K562 (cell line): ENCODE data around the gene GCK. TPM values are rescaled to one million over a fixed set of nuclear protein-coding genes. Genes with fewer than 3 reads are reported as not detected.

Experiments used
- ATF4 ChIP-seq: fragments of 450-650 bp; formaldehyde crosslinking; IDR thresholded peaks from 2 replicates; pipeline ENCODE4 v1.4.0; 2022; ENCODE audit warnings: mild to moderate bottlenecking, moderate library complexity
- DMBX1 ChIP-seq: fragments of 250-450 bp; sonication (Bioruptor Pico); IDR thresholded peaks from 2 replicates; pipeline ENCODE4 v1.8.0; 2022; ENCODE audit warnings: inconsistent platforms, mild to moderate bottlenecking, moderate library complexity, borderline replicate concordance
- HLTF ChIP-seq: fragments of 450-650 bp; IDR thresholded peaks from 2 replicates; pipeline ENCODE4 v1.6.1; 2016
- JUN ChIP-seq, 2 experiments: sonication (generic) in 1 of 2; formaldehyde crosslinking in 1 of 2; IDR thresholded peaks; 2 replicates each; pipeline versions ENCODE4 v1.6.1 to v1.8.0; 2012 to 2022; ENCODE audit warnings: borderline replicate concordance in 2 of 2, mild to moderate bottlenecking in 2 of 2, improper control_type of control experiment in 1 of 2, low read depth in 1 of 2, low read length in 1 of 2, missing genetic modification reagents in 1 of 2
- KDM2B ChIP-seq: fragments of 250-450 bp; sonication (Bioruptor Pico); IDR thresholded peaks from 2 replicates; pipeline ENCODE4 v1.8.0; 2021; ENCODE audit warnings: mild to moderate bottlenecking, moderate library complexity
- LEF1 ChIP-seq: fragments of 450-650 bp; IDR thresholded peaks from 2 replicates; pipeline ENCODE4 v1.6.1; 2016; ENCODE audit warnings: mild to moderate bottlenecking
- NFRKB ChIP-seq: fragments of 450-650 bp; IDR thresholded peaks from 2 replicates; pipeline ENCODE4 v1.6.1; 2016; ENCODE audit warnings: low read depth
- POU5F1 ChIP-seq: fragments of 150-350 bp; IDR thresholded peaks from 2 replicates; pipeline ENCODE4 v1.6.1; 2014; ENCODE audit warnings: borderline replicate concordance, low read length, low read depth, mild to moderate bottlenecking; ENCODE audit not compliant: partially characterized antibody
- PTBP1 ChIP-seq: fragments of 200-400 bp; formaldehyde crosslinking; IDR thresholded peaks from 2 replicates; pipeline ENCODE4 v1.6.1; 2017; ENCODE audit warnings: low read depth, low read length
- SUPT5H ChIP-seq: fragments of 450-650 bp; IDR thresholded peaks from 2 replicates; pipeline ENCODE4 v1.6.1; 2016
- TARDBP ChIP-seq: fragments of 450-650 bp; IDR thresholded peaks from 2 replicates; pipeline ENCODE4 v1.6.1; 2016
- ZNF253 ChIP-seq: fragments of 250-450 bp; sonication (Bioruptor Pico); conservative IDR thresholded peaks from 2 replicates; pipeline ENCODE4 v1.6.1; 2021; ENCODE audit warnings: mild to moderate bottlenecking
- ZNF280A ChIP-seq: fragments of 450-650 bp; IDR thresholded peaks from 2 replicates; pipeline ENCODE4 v1.6.1; 2018; ENCODE audit warnings: mild to moderate bottlenecking, low read depth; ENCODE audit not compliant: partially characterized antibody
- polyA plus RNA-seq, 8 experiments: library from polyadenylated mRNA; depleted of rRNA in 4 of 8; stranded (reverse) in 5 of 8; unstranded in 3 of 8; fragments of >200 nt; fragmentation: Nextera tagmentation in 2 of 8; fragmentation: Illumina TruSeq in 1 of 8; extraction: Ambion mirVana in 2 of 8; extraction: Trizol in 1 of 8; gene quantifications; 2 replicates each; pipeline versions ENCODE4 v1.2.1 to v1.2.3, GENCODE V29; 2011 to 2014; ENCODE audit warnings: inconsistent platforms in 1 of 8, missing spikeins in 1 of 8
- total RNA-seq, 7 experiments: library from RNA; depleted of rRNA in 6 of 7; stranded (reverse); fragments of >200 nt in 6 of 7; fragmentation: Illumina TruSeq in 2 of 7; extraction: Trizol in 2 of 7; gene quantifications; 2 replicates each; pipeline versions ENCODE4 v1.2.1 to v1.2.3, GENCODE V29; 2011 to 2021; ENCODE audit warnings: low replicate concordance in 1 of 7
- TF ChIP-seq, protein P1 (sequence below): sonication (generic); formaldehyde crosslinking; IDR thresholded peaks from 2 replicates; pipeline ENCODE4 v1.8.0; 2022; ENCODE audit warnings: missing genetic modification reagents, mild to moderate bottlenecking, borderline replicate concordance
- TF ChIP-seq, protein P2 (sequence below): fragments of 250-450 bp; sonication (Bioruptor Pico); IDR thresholded peaks from 2 replicates; pipeline ENCODE4 v1.8.0; 2022; ENCODE audit warnings: moderate library complexity, mild to moderate bottlenecking, inconsistent platforms
- TF ChIP-seq, protein P3 (sequence below): fragments of 450-650 bp; formaldehyde crosslinking; IDR thresholded peaks from 2 replicates; pipeline ENCODE4 v1.4.0; 2020; ENCODE audit warnings: mild to moderate bottlenecking

The GCK gene
- total and polyA plus RNA-seq, 9 of the 15 experiments (the other 6 are each of a cell fraction or from before 2014, with no cell fraction given), result 0.11 to 0.55 (median 0.16) TPM; not detected in 3

- TF ChIP-seq, protein P1, sequence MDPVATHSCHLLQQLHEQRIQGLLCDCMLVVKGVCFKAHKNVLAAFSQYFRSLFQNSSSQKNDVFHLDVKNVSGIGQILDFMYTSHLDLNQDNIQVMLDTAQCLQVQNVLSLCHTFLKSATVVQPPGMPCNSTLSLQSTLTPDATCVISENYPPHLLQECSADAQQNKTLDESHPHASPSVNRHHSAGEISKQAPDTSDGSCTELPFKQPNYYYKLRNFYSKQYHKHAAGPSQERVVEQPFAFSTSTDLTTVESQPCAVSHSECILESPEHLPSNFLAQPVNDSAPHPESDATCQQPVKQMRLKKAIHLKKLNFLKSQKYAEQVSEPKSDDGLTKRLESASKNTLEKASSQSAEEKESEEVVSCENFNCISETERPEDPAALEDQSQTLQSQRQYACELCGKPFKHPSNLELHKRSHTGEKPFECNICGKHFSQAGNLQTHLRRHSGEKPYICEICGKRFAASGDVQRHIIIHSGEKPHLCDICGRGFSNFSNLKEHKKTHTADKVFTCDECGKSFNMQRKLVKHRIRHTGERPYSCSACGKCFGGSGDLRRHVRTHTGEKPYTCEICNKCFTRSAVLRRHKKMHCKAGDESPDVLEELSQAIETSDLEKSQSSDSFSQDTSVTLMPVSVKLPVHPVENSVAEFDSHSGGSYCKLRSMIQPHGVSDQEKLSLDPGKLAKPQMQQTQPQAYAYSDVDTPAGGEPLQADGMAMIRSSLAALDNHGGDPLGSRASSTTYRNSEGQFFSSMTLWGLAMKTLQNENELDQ (CRISPR knock-in tag), result no peak
- TF ChIP-seq TARDBP (no peak), HLTF (no peak), JUN (IDR thresholded peaks at IDR 0.05; ENCODE audit: borderline replicate concordance, low read depth, low read length) (no peak), JUN (CRISPR knock-in tag; IDR thresholded peaks at IDR 0.05; ENCODE audit: borderline replicate concordance) (no peak), DMBX1 (CRISPR knock-in tag) (peak; percentile 56; the same call in 1 of the 2 replicates), SUPT5H (no peak), NFRKB (no peak), ZNF253 (CRISPR knock-in tag) (no peak), KDM2B (CRISPR knock-in tag) (no peak), ZNF280A (no peak), LEF1 (peak; percentile 91), PTBP1 (no peak), POU5F1 (no peak), ATF4 (no peak)
- TF ChIP-seq, protein P2, sequence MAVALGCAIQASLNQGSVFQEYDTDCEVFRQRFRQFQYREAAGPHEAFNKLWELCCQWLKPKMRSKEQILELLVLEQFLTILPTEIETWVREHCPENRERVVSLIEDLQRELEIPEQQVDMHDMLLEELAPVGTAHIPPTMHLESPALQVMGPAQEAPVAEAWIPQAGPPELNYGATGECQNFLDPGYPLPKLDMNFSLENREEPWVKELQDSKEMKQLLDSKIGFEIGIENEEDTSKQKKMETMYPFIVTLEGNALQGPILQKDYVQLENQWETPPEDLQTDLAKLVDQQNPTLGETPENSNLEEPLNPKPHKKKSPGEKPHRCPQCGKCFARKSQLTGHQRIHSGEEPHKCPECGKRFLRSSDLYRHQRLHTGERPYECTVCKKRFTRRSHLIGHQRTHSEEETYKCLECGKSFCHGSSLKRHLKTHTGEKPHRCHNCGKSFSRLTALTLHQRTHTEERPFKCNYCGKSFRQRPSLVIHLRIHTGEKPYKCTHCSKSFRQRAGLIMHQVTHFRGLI (CRISPR knock-in tag), result no peak
- TF ChIP-seq, protein P3, sequence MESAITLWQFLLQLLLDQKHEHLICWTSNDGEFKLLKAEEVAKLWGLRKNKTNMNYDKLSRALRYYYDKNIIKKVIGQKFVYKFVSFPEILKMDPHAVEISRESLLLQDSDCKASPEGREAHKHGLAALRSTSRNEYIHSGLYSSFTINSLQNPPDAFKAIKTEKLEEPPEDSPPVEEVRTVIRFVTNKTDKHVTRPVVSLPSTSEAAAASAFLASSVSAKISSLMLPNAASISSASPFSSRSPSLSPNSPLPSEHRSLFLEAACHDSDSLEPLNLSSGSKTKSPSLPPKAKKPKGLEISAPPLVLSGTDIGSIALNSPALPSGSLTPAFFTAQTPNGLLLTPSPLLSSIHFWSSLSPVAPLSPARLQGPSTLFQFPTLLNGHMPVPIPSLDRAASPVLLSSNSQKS (CRISPR knock-in tag), result no peak
Measured at GRCh38 chr7:44147026-44147991, 41.9 kb downstream of the GCK start (continued).
